Measurements from ENCODE around the gene FKBP15. TPM values are rescaled to one million over a fixed set of nuclear protein-coding genes. Genes with fewer than 3 reads are reported as not detected.

Gene FKBP15
- total RNA-seq, 1 experiment from 2014 or later: 14.9 TPM

DNA sequence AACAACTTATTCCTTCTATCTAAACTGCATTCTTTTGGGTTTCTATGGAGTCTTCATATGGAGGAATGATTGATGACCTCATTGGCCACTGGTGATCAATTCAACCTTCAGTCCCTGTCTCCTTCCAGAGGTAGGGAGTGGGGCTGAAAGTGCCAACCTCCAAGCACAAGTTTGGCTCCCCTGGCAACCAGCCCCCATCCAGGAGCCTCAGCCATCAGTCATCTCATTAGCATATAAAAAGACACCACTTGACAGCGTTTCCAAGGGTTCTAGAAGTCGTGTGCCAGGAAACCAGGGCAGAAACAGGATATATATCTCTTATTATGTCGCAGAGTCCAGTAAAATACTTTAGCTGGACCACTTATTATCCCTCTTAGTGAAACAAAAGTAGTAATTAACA, 60.5 kb downstream of the FKBP15 start:
- TF ChIP-seq JAZF1 (CRISPR knock-in tag; IDR thresholded peaks at IDR 0.05) (no peak), MYBL2 (CRISPR knock-in tag; IDR thresholded peaks at IDR 0.05) (no peak), ATF1 (CRISPR knock-in tag; IDR thresholded peaks at IDR 0.05) (no peak)
- TF ChIP-seq, protein P1, sequence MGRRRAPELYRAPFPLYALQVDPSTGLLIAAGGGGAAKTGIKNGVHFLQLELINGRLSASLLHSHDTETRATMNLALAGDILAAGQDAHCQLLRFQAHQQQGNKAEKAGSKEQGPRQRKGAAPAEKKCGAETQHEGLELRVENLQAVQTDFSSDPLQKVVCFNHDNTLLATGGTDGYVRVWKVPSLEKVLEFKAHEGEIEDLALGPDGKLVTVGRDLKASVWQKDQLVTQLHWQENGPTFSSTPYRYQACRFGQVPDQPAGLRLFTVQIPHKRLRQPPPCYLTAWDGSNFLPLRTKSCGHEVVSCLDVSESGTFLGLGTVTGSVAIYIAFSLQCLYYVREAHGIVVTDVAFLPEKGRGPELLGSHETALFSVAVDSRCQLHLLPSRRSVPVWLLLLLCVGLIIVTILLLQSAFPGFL (CRISPR knock-in tag; IDR thresholded peaks at IDR 0.05; ENCODE audit: borderline replicate concordance): no peak
- TF ChIP-seq, protein P2, sequence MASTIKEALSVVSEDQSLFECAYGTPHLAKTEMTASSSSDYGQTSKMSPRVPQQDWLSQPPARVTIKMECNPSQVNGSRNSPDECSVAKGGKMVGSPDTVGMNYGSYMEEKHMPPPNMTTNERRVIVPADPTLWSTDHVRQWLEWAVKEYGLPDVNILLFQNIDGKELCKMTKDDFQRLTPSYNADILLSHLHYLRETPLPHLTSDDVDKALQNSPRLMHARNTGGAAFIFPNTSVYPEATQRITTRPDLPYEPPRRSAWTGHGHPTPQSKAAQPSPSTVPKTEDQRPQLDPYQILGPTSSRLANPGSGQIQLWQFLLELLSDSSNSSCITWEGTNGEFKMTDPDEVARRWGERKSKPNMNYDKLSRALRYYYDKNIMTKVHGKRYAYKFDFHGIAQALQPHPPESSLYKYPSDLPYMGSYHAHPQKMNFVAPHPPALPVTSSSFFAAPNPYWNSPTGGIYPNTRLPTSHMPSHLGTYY (CRISPR knock-in tag; IDR thresholded peaks at IDR 0.05): no peak
- Mint-ChIP-seq H3K36me3 (peaks cover 13% of the 10 kb centered on the region; the same call in 1 of the 2 replicates), H3K9me3 (no peaks in the 10 kb centered on the region), H3K27ac (no peak overlapping the region), H3K4me1 (peaks cover 34% of the 10 kb centered on the region), H3K27me3 (ENCODE audit: low read depth) (no peaks in the 10 kb centered on the region), H3K4me3 (peak overlapping the region; percentile 48; the same call in 1 of the 2 replicates)
- ChIA-PET CTCF (interaction anchor here (2.9 kb wide), 1 partner anchor 10 kb away, joined by 12 read pairs; the partner anchor contains the start of gene SLC31A2), POLR2A (interaction anchor here (1.5 kb wide), 1 partner anchor 10 kb away, joined by 3 read pairs; the partner anchor contains the start of gene SLC31A2)
- ATAC-seq (peak; percentile 89), DNase-seq (ENCODE audit: low spot score) (peak; percentile 45)

DNA sequence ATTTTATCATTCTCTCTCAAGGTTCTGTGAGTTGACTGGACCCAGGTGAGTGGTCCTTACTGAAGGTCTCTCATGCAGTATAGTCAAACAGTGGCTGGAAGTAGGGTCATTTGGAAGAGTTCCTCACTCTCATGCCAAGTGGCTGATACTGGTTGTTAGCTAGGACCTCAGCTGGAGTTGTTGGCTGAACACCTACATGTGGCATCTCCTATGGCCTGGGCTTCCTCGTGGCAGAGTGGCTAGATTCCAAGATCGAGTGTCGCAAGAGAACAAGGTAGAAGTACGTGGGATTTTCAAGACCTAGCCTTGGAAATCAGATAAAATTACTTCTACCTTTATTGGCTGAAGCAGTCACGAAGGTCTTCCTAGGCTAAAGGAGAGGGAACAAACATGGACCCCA, 62.6 kb downstream of the FKBP15 start:
- DNase-seq (ENCODE audit: low spot score) (no peak), ATAC-seq (no peak)
- no peak overlapping the region; the same call in 1 of the 2 replicates for H3K27ac Mint-ChIP-seq
- ChIA-PET POLR2A (interaction anchor here (0.6 kb wide), 1 partner anchor 180 kb away, joined by 7 read pairs; no protein-coding TSS in a partner anchor), CTCF (no interaction called here)
- no peaks in the 10 kb centered on the region for H3K9me3 Mint-ChIP-seq
- H3K4me3 Mint-ChIP-seq: no peak overlapping the region
- H3K4me1 Mint-ChIP-seq: peaks cover 34% of the 10 kb centered on the region
- H3K36me3 Mint-ChIP-seq: peaks cover 9% of the 10 kb centered on the region; the same call in 1 of the 2 replicates
- TF ChIP-seq, protein P2 (CRISPR knock-in tag; IDR thresholded peaks at IDR 0.05): no peak
- TF ChIP-seq, protein P3, sequence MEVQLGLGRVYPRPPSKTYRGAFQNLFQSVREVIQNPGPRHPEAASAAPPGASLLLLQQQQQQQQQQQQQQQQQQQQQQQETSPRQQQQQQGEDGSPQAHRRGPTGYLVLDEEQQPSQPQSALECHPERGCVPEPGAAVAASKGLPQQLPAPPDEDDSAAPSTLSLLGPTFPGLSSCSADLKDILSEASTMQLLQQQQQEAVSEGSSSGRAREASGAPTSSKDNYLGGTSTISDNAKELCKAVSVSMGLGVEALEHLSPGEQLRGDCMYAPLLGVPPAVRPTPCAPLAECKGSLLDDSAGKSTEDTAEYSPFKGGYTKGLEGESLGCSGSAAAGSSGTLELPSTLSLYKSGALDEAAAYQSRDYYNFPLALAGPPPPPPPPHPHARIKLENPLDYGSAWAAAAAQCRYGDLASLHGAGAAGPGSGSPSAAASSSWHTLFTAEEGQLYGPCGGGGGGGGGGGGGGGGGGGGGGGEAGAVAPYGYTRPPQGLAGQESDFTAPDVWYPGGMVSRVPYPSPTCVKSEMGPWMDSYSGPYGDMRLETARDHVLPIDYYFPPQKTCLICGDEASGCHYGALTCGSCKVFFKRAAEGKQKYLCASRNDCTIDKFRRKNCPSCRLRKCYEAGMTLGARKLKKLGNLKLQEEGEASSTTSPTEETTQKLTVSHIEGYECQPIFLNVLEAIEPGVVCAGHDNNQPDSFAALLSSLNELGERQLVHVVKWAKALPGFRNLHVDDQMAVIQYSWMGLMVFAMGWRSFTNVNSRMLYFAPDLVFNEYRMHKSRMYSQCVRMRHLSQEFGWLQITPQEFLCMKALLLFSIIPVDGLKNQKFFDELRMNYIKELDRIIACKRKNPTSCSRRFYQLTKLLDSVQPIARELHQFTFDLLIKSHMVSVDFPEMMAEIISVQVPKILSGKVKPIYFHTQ (CRISPR knock-in tag; IDR thresholded peaks at IDR 0.05): no peak
- TF ChIP-seq GTF2I (CRISPR knock-in tag; conservative IDR thresholded peaks at IDR 0.05) (no peak), ZNF263 (CRISPR knock-in tag; IDR thresholded peaks at IDR 0.05; ENCODE audit: low read depth) (no peak), ATF1 (CRISPR knock-in tag; IDR thresholded peaks at IDR 0.05) (no peak), GABPB1 (CRISPR knock-in tag; IDR thresholded peaks at IDR 0.05) (no peak), CBFB (CRISPR knock-in tag; IDR thresholded peaks at IDR 0.05; ENCODE audit: low read depth) (no peak), SMAD3 (CRISPR knock-in tag; IDR thresholded peaks at IDR 0.05; ENCODE audit: borderline replicate concordance) (no peak), EMX1 (CRISPR knock-in tag; IDR thresholded peaks at IDR 0.05) (no peak), TEAD1 (CRISPR knock-in tag; IDR thresholded peaks at IDR 0.05) (no peak)
- TF ChIP-seq, protein P4, sequence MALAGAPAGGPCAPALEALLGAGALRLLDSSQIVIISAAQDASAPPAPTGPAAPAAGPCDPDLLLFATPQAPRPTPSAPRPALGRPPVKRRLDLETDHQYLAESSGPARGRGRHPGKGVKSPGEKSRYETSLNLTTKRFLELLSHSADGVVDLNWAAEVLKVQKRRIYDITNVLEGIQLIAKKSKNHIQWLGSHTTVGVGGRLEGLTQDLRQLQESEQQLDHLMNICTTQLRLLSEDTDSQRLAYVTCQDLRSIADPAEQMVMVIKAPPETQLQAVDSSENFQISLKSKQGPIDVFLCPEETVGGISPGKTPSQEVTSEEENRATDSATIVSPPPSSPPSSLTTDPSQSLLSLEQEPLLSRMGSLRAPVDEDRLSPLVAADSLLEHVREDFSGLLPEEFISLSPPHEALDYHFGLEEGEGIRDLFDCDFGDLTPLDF (CRISPR knock-in tag; IDR thresholded peaks at IDR 0.05): no peak
- H3K27me3 Mint-ChIP-seq (ENCODE audit: low read depth): no peaks in the 10 kb centered on the region
